C4-2B (cell line): Measurements from ENCODE around the gene KHDRBS2.

Experiments used
- H3K27ac ChIP-seq: fragments of 450-650 bp; 2 replicates; pipeline ENCODE4 v1.5.1; 2017
- CTCF ChIP-seq: fragments of 450-650 bp; conservative IDR thresholded peaks from 2 replicates; pipeline ENCODE4 v1.5.1; 2017; ENCODE audit warnings: mild to moderate bottlenecking
- ZFX ChIP-seq: fragments of 450-650 bp; IDR thresholded peaks from 2 replicates; pipeline ENCODE4 v1.6.1; 2017

KHDRBS2 gene

GRCh38 chr6:62285612-62286469, at the start of gene KHDRBS2:
Gene KHDRBS2, minus strand, starts transcription at chr6:62286225.
- no peak within 1 kb of the TSS for H3K27ac ChIP-seq
- TF ChIP-seq CTCF (no peak), ZFX (no peak)

GRCh38 chr6:62328607-62329006, 42.6 kb upstream of the KHDRBS2 start:
- no peak for TF ChIP-seq CTCF
- no peak for TF ChIP-seq ZFX
- H3K27ac ChIP-seq: no peak overlapping the region

- H3K27ac ChIP-seq: no peak overlapping the region
- TF ChIP-seq CTCF (no peak), ZFX (no peak)
Observed at GRCh38 chr6:62324834-62325233, 38.8 kb upstream of the KHDRBS2 start.

- TF ChIP-seq ZFX (no peak), CTCF (no peak)
- no peak overlapping the region for H3K27ac ChIP-seq
Observed at GRCh38 chr6:62323818-62324431, 37.9 kb upstream of the KHDRBS2 start.

- H3K27ac ChIP-seq: no peak overlapping the region
- TF ChIP-seq CTCF (no peak), ZFX (no peak)
Observed at GRCh38 chr6:62298745-62299392, 12.8 kb upstream of the KHDRBS2 start.

- no peak overlapping the region for H3K27ac ChIP-seq
- TF ChIP-seq CTCF (no peak), ZFX (no peak)
Observed at GRCh38 chr6:62296541-62296940, 10.5 kb upstream of the KHDRBS2 start.

GRCh38 chr6:62288974-62289373, 2.9 kb upstream of the KHDRBS2 start:
- no peak for TF ChIP-seq ZFX
- no peak for TF ChIP-seq CTCF
- H3K27ac ChIP-seq: no peak overlapping the region
